Loucy (cell line): ENCODE measurements around the gene ROR1.

Experiments
- CTCF ChIP-seq: fragments of 200-600 bp; sonication (generic); conservative IDR thresholded peaks from 2 replicates; pipeline ENCODE4 v1.5.1; 2014; ENCODE audit warnings: mild to moderate bottlenecking, antibody characterized with exemption, low read length
- EZH2phosphoT487 ChIP-seq: fragments of 200-600 bp; IDR thresholded peaks from 2 replicates; pipeline ENCODE4 v1.6.1; 2018; ENCODE audit warnings: antibody characterized with exemption, mild to moderate bottlenecking, moderate library complexity, borderline replicate concordance

DNA sequence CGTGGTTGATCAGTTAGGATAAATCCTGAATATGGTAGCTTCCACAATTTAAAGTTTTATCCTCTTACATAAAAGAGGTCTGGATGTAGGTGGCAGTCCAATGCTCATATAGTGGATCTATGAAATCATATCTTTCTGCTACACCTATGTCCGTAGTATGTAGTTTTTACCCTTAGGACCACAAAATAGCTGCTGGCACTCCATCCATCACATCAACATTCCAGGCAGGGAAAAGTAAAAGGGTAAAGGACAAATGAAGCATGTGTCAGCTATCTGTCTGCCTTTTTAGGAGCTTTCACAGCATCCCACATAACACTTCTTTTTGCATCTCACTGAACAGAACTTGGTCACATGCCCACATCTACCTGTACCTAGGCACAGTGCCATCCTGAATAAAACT lies 184.7 kb downstream of the ROR1 start:
- TF ChIP-seq CTCF, result no peak
- TF ChIP-seq EZH2phosphoT487, result no peak
